Measurements from ENCODE around the gene TRIM5.

- TF ChIP-seq CTCF (IDR thresholded peaks at IDR 0.05) (no peak), EZH2 (IDR thresholded peaks at IDR 0.05; ENCODE audit: borderline replicate concordance, insufficient read depth, low read depth, low read length, poor library complexity, severe bottlenecking) (no peak)
These were observed 16.2 kb upstream of the TRIM5 start for GRCh38 chr11:5701055-5701577.

Data from B cell (primary cell).